Measurements from ENCODE around the gene MT1E. TPM values are rescaled to one million over a fixed set of nuclear protein-coding genes. Genes with fewer than 3 reads are reported as not detected.

Gene MT1E
- total and polyA plus RNA-seq, 2 of the 13 experiments (the other 11 are each of a cell fraction or from before 2014, with no cell fraction given) = 110 to 1,072 TPM

DNA sequence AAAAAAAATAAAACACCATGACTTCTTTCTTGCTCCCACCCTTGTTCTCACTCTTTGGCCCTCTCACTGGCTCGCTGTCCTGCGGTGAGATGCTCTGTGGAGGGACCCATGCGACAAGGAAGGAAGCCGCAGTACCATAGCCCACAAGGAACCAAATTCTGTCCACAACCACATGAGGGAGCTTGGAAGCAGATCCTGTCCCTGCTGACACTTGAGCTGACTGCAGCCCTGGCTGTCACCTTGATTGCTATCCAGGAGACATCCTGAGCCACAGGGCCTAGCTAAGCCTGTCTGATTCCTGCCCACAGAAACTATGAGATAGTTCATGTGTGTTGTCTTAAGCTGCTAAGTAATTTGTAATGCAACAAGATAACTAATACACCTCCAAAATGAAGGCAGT is 22.0 kb upstream of the MT1E start (continued):
- TF ChIP-seq TRAFD1 (CRISPR knock-in tag; IDR thresholded peaks at IDR 0.05; ENCODE audit: borderline replicate concordance) (0 out of 2 replicates have a peak, but pooled peaks have one; percentile 46), ZFX (CRISPR knock-in tag; IDR thresholded peaks at IDR 0.05; ENCODE audit: low read depth) (peak; percentile 50; the same call in 1 of the 2 replicates), IKZF1 (IDR thresholded peaks at IDR 0.05) (no peak), ZNF496 (CRISPR knock-in tag; IDR thresholded peaks at IDR 0.05; ENCODE audit: insufficient replicate concordance) (no peak), TEAD3 (CRISPR knock-in tag; optimal IDR thresholded peaks at IDR 0.05; ENCODE audit: borderline replicate concordance) (peak; percentile 66), ZBTB38 (CRISPR knock-in tag; IDR thresholded peaks at IDR 0.05) (no peak), ZNF24 (IDR thresholded peaks at IDR 0.05) (no peak), ZNF556 (CRISPR knock-in tag; IDR thresholded peaks at IDR 0.05; ENCODE audit: borderline replicate concordance) (no peak), KDM5B (CRISPR knock-in tag; IDR thresholded peaks at IDR 0.05; ENCODE audit: borderline replicate concordance) (peak; percentile 81)
- TF ChIP-seq, protein P1, sequence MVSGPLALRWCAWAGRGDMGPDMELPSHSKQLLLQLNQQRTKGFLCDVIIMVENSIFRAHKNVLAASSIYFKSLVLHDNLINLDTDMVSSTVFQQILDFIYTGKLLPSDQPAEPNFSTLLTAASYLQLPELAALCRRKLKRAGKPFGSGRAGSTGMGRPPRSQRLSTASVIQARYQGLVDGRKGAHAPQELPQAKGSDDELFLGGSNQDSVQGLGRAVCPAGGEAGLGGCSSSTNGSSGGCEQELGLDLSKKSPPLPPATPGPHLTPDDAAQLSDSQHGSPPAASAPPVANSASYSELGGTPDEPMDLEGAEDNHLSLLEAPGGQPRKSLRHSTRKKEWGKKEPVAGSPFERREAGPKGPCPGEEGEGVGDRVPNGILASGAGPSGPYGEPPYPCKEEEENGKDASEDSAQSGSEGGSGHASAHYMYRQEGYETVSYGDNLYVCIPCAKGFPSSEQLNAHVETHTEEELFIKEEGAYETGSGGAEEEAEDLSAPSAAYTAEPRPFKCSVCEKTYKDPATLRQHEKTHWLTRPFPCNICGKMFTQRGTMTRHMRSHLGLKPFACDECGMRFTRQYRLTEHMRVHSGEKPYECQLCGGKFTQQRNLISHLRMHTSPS (CRISPR knock-in tag; IDR thresholded peaks at IDR 0.05; ENCODE audit: low read depth) = 0 out of 2 replicates have a peak, but pooled peaks have one; percentile 30
- TF ChIP-seq, protein P2, sequence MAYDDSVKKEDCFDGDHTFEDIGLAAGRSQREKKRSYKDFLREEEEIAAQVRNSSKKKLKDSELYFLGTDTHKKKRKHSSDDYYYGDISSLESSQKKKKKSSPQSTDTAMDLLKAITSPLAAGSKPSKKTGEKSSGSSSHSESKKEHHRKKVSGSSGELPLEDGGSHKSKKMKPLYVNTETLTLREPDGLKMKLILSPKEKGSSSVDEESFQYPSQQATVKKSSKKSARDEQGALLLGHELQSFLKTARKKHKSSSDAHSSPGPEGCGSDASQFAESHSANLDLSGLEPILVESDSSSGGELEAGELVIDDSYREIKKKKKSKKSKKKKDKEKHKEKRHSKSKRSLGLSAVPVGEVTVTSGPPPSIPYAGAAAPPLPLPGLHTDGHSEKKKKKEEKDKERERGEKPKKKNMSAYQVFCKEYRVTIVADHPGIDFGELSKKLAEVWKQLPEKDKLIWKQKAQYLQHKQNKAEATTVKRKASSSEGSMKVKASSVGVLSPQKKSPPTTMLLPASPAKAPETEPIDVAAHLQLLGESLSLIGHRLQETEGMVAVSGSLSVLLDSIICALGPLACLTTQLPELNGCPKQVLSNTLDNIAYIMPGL (CRISPR knock-in tag; IDR thresholded peaks at IDR 0.05; ENCODE audit: borderline replicate concordance in 1 of 2, low read depth in 1 of 2) = peak in 1 of 2 experiments; percentile 85; a peak in 2 of 4 replicates

All from HepG2 (cell line).